ENCODE data around the gene TUSC2.

- TF ChIP-seq ZNF114 (CRISPR knock-in tag; IDR thresholded peaks at IDR 0.05) = no peak
- TF ChIP-seq STAT1 (IDR thresholded peaks at IDR 0.05; ENCODE audit: unreplicated experiment) = no peak
- TF ChIP-seq POLR2AphosphoS5 (IDR thresholded peaks at IDR 0.05; ENCODE audit: low read depth) = no peak
- TF ChIP-seq ETS1 (IDR thresholded peaks at IDR 0.05) = no peak
- no peak for TF ChIP-seq CTCF (conservative IDR thresholded peaks at IDR 0.05; ENCODE audit: low read depth in 2 of 2)
- no peak for TF ChIP-seq CREB1 (CRISPR knock-in tag; IDR thresholded peaks at IDR 0.05; ENCODE audit: low read depth)
- no peak for TF ChIP-seq REST (IDR thresholded peaks at IDR 0.05; ENCODE audit: unreplicated experiment)
- no peak for TF ChIP-seq EZH2 (IDR thresholded peaks at IDR 0.05; ENCODE audit: low read depth, unreplicated experiment)
Observed at GRCh38 chr3:50331364-50331907, 3.4 kb upstream of the TUSC2 start.

Data from GM23338 (cell line).